HepG2 (cell line): Measurements from ENCODE around the gene KLHL11. TPM values are rescaled to one million over a fixed set of nuclear protein-coding genes. Genes with fewer than 3 reads are reported as not detected.
A peak's percentile ranks its signal among the peaks of the same experiment; 100 is the strongest.

Source experiments
- ARID5B ChIP-seq: IDR thresholded peaks from 2 replicates; pipeline ENCODE4 v1.4.0; 2020; ENCODE audit warnings: mild to moderate bottlenecking, missing genetic modification reagents
- BORCS8-MEF2B ChIP-seq: sonication (generic); formaldehyde crosslinking; IDR thresholded peaks from 2 replicates; pipeline ENCODE4 v1.8.0; 2022; ENCODE audit warnings: mild to moderate bottlenecking, missing genetic modification reagents
- CEBPB ChIP-seq: IDR thresholded peaks from 2 replicates; pipeline ENCODE4 v1.6.1; 2011; ENCODE audit warnings: low read depth, low read length, improper control_type of control experiment, borderline replicate concordance
- GLI4 ChIP-seq: sonication (generic); formaldehyde crosslinking; IDR thresholded peaks from 2 replicates; pipeline ENCODE4 v1.5.1; 2020; ENCODE audit warnings: missing genetic modification reagents, mild to moderate bottlenecking, moderate library complexity, borderline replicate concordance
- HIVEP1 ChIP-seq: sonication (generic); formaldehyde crosslinking; IDR thresholded peaks from 2 replicates; pipeline ENCODE4 v1.4.0; 2020; ENCODE audit warnings: mild to moderate bottlenecking, missing genetic modification reagents
- KLF15 ChIP-seq: sonication (generic); formaldehyde crosslinking; IDR thresholded peaks from 2 replicates; pipeline ENCODE4 v1.8.1; 2023; ENCODE audit warnings: borderline replicate concordance, mild to moderate bottlenecking, inconsistent platforms, missing genetic modification reagents, mixed read lengths
- MEIS2 ChIP-seq: sonication (generic); formaldehyde crosslinking; IDR thresholded peaks from 2 replicates; pipeline ENCODE4 v1.9.0; 2021; ENCODE audit warnings: mild to moderate bottlenecking, missing genetic modification reagents
- PPARG ChIP-seq: conservative IDR thresholded peaks from 2 replicates; pipeline ENCODE4 v1.6.1; 2016; ENCODE audit warnings: missing biosample characterization, missing genetic modification reagents
- RNF2 ChIP-seq: fragments of 450-650 bp; conservative IDR thresholded peaks from 2 replicates; pipeline ENCODE4 v1.6.1; 2016; ENCODE audit warnings: low read depth
- RORA ChIP-seq: sonication (generic); formaldehyde crosslinking; IDR thresholded peaks from 2 replicates; pipeline ENCODE4 v1.5.0; 2020; ENCODE audit warnings: mild to moderate bottlenecking, missing genetic modification reagents, moderate library complexity
- SIN3B ChIP-seq: fragments of 150-350 bp; IDR thresholded peaks from 2 replicates; pipeline ENCODE4 v1.6.1; 2014; ENCODE audit warnings: low read length
- SMAD3 ChIP-seq: sonication (generic); formaldehyde crosslinking; IDR thresholded peaks from 2 replicates; pipeline ENCODE4 v1.4.0; 2020; ENCODE audit warnings: missing genetic modification reagents
- SUZ12 ChIP-seq: fragments of 150-350 bp; IDR thresholded peaks from 2 replicates; pipeline ENCODE4 v1.6.1; 2014; ENCODE audit warnings: low read depth, low read length
- SYNCRIP ChIP-seq: fragments of 200-400 bp; formaldehyde crosslinking; IDR thresholded peaks from 2 replicates; pipeline ENCODE4 v1.6.1; 2018; ENCODE audit warnings: mild to moderate bottlenecking, low read depth, low read length; ENCODE audit not compliant: insufficient read depth
- TP53 ChIP-seq: sonication (generic); formaldehyde crosslinking; conservative IDR thresholded peaks from 2 replicates; pipeline ENCODE4 v1.4.0; 2020; ENCODE audit warnings: missing genetic modification reagents
- ZNF143 ChIP-seq: sonication (generic); formaldehyde crosslinking; IDR thresholded peaks from 2 replicates; pipeline ENCODE4 v1.4.0; 2020; ENCODE audit warnings: missing genetic modification reagents
- ZNF24 ChIP-seq: fragments of 450-650 bp; IDR thresholded peaks from 2 replicates; pipeline ENCODE4 v1.6.1; 2017; ENCODE audit warnings: antibody characterized with exemption, mild to moderate bottlenecking
- ZNF441 ChIP-seq: sonication (generic); formaldehyde crosslinking; IDR thresholded peaks from 2 replicates; pipeline ENCODE4 v1.7.0; 2021; ENCODE audit warnings: missing genetic modification reagents, borderline replicate concordance
- ZNF547 ChIP-seq: sonication (generic); formaldehyde crosslinking; IDR thresholded peaks from 2 replicates; pipeline ENCODE4 v1.5.1; 2020; ENCODE audit warnings: mild to moderate bottlenecking, missing genetic modification reagents
- ZNF558 ChIP-seq: sonication (generic); formaldehyde crosslinking; IDR thresholded peaks from 2 replicates; pipeline ENCODE4 v1.9.0; 2022; ENCODE audit warnings: mild to moderate bottlenecking, missing genetic modification reagents, borderline replicate concordance
- ZNF589 ChIP-seq: sonication (generic); formaldehyde crosslinking; conservative IDR thresholded peaks from 2 replicates; pipeline ENCODE4 v1.8.0; 2022; ENCODE audit warnings: mild to moderate bottlenecking, moderate library complexity, missing genetic modification reagents
- ZNF605 ChIP-seq: sonication (generic); formaldehyde crosslinking; IDR thresholded peaks from 2 replicates; pipeline ENCODE4 v1.8.0; 2022; ENCODE audit warnings: mild to moderate bottlenecking, missing genetic modification reagents
- ZNF891 ChIP-seq: sonication (generic); formaldehyde crosslinking; IDR thresholded peaks from 2 replicates; pipeline ENCODE4 v1.5.0; 2020; ENCODE audit warnings: mild to moderate bottlenecking, missing genetic modification reagents
- polyA plus RNA-seq, 8 experiments: library from polyadenylated mRNA; depleted of rRNA in 3 of 8; stranded (reverse) in 7 of 8; unstranded in 1 of 8; fragments of >200 nt; fragmentation: Illumina TruSeq in 4 of 8; extraction: Trizol in 4 of 8; gene quantifications; 2 replicates each; pipeline versions ENCODE4 v1.2.1 to v1.2.3, GENCODE V29; 2011 to 2016; ENCODE audit warnings: low read depth in 4 of 8, missing spikeins in 1 of 8, mixed read lengths in 1 of 8; ENCODE audit not compliant: insufficient read depth in 1 of 8
- total RNA-seq, 5 experiments: library from RNA; depleted of rRNA; stranded (reverse); fragments of >200 nt; fragmentation: Illumina TruSeq; extraction: Trizol; gene quantifications; 2 replicates each; pipeline ENCODE4 v1.2.3, GENCODE V29; 2016; ENCODE audit warnings: low read depth in 1 of 5
- TF ChIP-seq, protein P1 (sequence below): IDR thresholded peaks from 2 replicates; pipeline ENCODE4 v1.6.1; 2012; ENCODE audit warnings: inconsistent platforms
- TF ChIP-seq, protein P2 (sequence below): sonication (generic); formaldehyde crosslinking; conservative IDR thresholded peaks from 2 replicates; pipeline ENCODE4 v1.5.0; 2020; ENCODE audit warnings: missing genetic modification reagents

The KLHL11 gene
- total and polyA plus RNA-seq, 2 of the 13 experiments (the other 11 are each of a cell fraction or from before 2014, with no cell fraction given): 7.7 to 27.5 TPM

- no peak; the same call in 1 of the 2 replicates for TF ChIP-seq ZNF441 (CRISPR knock-in tag)
- peak; percentile 42; the same call in 1 of the 2 replicates for TF ChIP-seq ZNF891
- TF ChIP-seq ZNF143 (CRISPR knock-in tag): no peak
- TF ChIP-seq ZNF558 (CRISPR knock-in tag): no peak
- TF ChIP-seq MEIS2 (CRISPR knock-in tag): no peak
- peak; percentile 17; the same call in 1 of the 2 replicates for TF ChIP-seq ARID5B (CRISPR knock-in tag)
- TF ChIP-seq SMAD3 (CRISPR knock-in tag): 0 out of 2 replicates have a peak, but pooled peaks have one; percentile 8
- TF ChIP-seq ZNF589: 0 out of 2 replicates have a peak, but pooled peaks have one; percentile 86
- peak; percentile 58; the same call in 1 of the 2 replicates for TF ChIP-seq ZNF605 (CRISPR knock-in tag)
- TF ChIP-seq KLF15 (CRISPR knock-in tag): no peak
- TF ChIP-seq RNF2: 0 out of 2 replicates have a peak, but pooled peaks have one; percentile 14
- TF ChIP-seq BORCS8-MEF2B: no peak
- TF ChIP-seq PPARG (CRISPR knock-in tag): no peak
- TF ChIP-seq, protein P1, sequence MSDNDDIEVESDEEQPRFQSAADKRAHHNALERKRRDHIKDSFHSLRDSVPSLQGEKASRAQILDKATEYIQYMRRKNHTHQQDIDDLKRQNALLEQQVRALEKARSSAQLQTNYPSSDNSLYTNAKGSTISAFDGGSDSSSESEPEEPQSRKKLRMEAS: no peak
- no peak for TF ChIP-seq ZNF24
- no peak for TF ChIP-seq SYNCRIP
- 0 out of 2 replicates have a peak, but pooled peaks have one; percentile 17 for TF ChIP-seq HIVEP1 (CRISPR knock-in tag)
- TF ChIP-seq TP53: no peak
- no peak for TF ChIP-seq GLI4
- TF ChIP-seq, protein P2, sequence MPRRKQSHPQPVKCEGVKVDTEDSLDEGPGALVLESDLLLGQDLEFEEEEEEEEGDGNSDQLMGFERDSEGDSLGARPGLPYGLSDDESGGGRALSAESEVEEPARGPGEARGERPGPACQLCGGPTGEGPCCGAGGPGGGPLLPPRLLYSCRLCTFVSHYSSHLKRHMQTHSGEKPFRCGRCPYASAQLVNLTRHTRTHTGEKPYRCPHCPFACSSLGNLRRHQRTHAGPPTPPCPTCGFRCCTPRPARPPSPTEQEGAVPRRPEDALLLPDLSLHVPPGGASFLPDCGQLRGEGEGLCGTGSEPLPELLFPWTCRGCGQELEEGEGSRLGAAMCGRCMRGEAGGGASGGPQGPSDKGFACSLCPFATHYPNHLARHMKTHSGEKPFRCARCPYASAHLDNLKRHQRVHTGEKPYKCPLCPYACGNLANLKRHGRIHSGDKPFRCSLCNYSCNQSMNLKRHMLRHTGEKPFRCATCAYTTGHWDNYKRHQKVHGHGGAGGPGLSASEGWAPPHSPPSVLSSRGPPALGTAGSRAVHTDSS: no peak
- TF ChIP-seq SIN3B: no peak
- 0 out of 2 replicates have a peak, but pooled peaks have one; percentile 25 for TF ChIP-seq ZNF547 (CRISPR knock-in tag)
- no peak for TF ChIP-seq SUZ12
- no peak for TF ChIP-seq CEBPB
- TF ChIP-seq RORA (CRISPR knock-in tag): no peak
Observed at GRCh38 chr17:41810659-41811548, 54.3 kb downstream of the KLHL11 start (continued).
